OCI-LY1 (cell line): ENCODE measurements around the gene BTBD16.

ENCODE experiments used
- EZH2 ChIP-seq: fragments of 200-600 bp; sonication (generic), shearing (Covaris generic); IDR thresholded peaks from 2 replicates; pipeline ENCODE4 v1.8.0; 2017; ENCODE audit warnings: borderline replicate concordance, mixed run types, mild to moderate bottlenecking, antibody characterized with exemption, low read length, moderate library complexity, mixed read lengths
- TF ChIP-seq, protein P1 (sequence below): fragments of 200-600 bp; sonication (generic), shearing (Covaris generic); IDR thresholded peaks from 2 replicates; pipeline ENCODE4 v1.5.1; 2017; ENCODE audit warnings: mild to moderate bottlenecking, antibody characterized with exemption, low read length, moderate library complexity, mixed read lengths

DNA sequence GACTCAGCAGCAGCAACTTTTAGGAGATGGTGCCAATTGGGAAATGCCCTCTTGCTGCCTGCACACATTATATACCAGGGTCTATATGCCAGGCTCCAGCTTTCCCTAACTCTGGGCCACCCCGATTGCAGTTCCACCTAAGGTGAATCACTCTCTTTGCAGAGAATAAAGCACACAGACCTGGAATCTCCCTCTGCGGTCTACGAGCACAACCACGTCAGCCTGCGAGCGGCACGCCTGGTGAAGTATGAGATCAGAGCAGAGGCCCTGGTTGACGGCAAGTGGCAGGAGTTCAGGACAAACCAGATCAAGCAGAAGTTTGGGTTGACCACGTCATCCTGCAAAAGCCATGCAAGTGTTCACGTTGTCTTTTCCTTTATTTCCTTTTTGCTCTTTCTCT lies 65.2 kb downstream of the BTBD16 start:
- TF ChIP-seq, protein P1, sequence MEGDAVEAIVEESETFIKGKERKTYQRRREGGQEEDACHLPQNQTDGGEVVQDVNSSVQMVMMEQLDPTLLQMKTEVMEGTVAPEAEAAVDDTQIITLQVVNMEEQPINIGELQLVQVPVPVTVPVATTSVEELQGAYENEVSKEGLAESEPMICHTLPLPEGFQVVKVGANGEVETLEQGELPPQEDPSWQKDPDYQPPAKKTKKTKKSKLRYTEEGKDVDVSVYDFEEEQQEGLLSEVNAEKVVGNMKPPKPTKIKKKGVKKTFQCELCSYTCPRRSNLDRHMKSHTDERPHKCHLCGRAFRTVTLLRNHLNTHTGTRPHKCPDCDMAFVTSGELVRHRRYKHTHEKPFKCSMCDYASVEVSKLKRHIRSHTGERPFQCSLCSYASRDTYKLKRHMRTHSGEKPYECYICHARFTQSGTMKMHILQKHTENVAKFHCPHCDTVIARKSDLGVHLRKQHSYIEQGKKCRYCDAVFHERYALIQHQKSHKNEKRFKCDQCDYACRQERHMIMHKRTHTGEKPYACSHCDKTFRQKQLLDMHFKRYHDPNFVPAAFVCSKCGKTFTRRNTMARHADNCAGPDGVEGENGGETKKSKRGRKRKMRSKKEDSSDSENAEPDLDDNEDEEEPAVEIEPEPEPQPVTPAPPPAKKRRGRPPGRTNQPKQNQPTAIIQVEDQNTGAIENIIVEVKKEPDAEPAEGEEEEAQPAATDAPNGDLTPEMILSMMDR: no peak
- no peak for TF ChIP-seq EZH2
